GM12873 (cell line): ENCODE results near the gene PRR36.

Experiments used
- TF ChIP-seq, protein P1 (sequence below): IDR thresholded peaks from 2 replicates; pipeline ENCODE4 v1.5.1; 2012; ENCODE audit warnings: low read depth, mild to moderate bottlenecking, moderate library complexity, low read length, control low read depth; ENCODE audit not compliant: insufficient read depth; ENCODE audit errors: missing control alignments

The PRR36 gene

DNA sequence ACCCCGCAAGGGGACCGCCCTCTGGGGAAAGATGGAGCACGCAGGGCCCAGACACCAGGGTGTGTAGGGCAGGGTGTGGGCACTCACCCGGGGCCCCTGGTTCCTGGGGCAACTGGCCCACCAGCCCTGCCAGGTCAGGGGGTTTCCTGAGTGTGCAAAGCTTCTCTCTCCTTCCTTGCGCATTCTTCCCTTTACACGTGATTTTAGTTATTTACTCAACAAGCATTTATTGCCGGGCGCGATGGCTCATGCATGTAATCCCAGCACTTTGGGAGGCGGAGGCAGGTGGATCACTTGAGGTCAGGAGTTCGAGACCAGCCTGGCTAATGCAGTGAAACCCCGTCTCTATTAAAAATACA is 20.4 kb downstream of the PRR36 start:
- TF ChIP-seq, protein P1, sequence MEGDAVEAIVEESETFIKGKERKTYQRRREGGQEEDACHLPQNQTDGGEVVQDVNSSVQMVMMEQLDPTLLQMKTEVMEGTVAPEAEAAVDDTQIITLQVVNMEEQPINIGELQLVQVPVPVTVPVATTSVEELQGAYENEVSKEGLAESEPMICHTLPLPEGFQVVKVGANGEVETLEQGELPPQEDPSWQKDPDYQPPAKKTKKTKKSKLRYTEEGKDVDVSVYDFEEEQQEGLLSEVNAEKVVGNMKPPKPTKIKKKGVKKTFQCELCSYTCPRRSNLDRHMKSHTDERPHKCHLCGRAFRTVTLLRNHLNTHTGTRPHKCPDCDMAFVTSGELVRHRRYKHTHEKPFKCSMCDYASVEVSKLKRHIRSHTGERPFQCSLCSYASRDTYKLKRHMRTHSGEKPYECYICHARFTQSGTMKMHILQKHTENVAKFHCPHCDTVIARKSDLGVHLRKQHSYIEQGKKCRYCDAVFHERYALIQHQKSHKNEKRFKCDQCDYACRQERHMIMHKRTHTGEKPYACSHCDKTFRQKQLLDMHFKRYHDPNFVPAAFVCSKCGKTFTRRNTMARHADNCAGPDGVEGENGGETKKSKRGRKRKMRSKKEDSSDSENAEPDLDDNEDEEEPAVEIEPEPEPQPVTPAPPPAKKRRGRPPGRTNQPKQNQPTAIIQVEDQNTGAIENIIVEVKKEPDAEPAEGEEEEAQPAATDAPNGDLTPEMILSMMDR, result no peak

DNA sequence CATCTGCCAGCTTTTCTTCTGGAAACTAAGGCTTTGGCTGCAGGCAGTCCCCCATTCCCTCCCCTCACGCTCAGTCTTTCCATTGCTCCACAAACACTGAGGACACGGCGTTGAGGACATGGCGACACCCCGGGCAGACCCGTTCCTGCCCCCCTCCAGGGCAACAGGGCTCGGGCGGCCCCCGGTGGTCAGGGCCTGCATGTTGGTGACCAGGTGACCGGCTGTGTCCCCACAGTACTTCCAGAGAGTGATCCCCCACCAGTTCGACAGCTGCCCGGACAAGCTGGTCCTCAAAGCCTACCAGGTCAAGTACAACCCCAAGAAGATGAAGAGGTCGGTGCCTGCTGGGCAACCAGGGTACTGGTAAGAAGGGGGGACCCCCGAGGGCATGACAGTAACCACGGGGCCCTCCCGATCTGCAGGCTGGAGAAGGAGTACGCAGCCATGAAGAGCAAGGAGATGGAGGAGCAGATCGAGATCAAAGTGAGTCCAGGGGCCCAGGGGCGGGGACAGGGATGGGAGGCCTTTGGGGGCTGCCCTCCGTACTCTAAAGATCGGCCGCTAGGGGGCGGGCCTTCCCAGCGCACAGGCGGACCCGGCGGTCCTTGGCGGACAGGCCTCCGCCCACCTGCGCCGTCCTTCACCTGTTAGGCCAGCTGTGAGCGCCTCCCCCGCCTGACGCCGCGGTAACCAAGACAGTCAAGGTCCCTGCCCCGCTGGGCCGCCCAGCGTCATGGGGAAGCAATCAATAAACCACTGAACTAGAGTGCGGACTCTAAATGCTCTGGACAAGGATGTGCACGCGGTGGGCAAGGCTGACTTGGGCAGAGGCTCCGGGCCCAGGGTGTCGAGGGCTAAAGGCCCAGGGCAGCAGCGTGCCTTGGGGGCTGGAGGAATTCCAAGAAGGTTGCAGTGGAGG is 21.1 kb downstream of the PRR36 start:
- TF ChIP-seq, protein P1, result peak; percentile 85

DNA sequence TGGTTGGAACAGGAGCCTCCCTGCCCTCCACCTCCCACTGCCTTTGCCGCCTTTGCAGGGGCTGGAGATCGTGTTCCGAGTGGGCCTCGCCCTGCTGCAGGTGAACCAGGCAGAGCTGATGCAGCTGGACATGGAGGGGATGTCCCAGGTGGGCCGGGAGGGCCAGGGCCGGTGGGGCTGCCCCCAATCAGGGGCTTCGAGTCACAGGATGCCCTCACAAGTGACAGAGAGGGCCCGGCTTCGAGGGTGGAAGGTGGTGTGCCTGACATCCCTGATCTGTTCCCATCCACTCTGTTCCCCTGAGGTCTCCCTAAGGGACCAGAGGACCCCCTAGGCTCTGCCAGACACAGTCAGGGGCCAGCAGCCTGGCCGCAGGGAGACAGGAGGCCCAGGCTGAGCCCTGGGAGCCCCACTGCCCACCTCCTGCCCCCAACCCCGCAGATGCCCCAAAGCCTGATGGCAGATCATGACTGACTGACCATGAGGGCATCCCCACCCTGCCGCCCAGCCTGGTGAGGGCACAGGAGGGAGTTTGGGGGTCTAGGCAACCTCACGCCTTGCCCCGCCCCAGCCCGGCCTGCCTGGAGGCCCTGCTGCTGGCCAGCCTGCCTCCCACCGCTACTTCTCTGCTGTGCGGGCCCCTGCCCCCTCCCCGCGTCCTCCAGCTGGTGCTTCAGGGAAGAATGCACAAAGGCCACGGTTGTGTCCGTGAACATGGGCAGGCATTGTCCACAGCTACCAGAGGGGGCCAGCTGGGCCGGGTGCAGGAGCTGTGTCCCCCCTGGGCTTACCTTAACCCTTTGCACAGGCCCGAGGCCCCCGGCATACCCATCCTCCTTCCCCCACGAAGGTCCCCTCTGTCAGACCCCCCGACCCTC is 22.3 kb downstream of the PRR36 start:
- TF ChIP-seq, protein P1, result no peak

DNA sequence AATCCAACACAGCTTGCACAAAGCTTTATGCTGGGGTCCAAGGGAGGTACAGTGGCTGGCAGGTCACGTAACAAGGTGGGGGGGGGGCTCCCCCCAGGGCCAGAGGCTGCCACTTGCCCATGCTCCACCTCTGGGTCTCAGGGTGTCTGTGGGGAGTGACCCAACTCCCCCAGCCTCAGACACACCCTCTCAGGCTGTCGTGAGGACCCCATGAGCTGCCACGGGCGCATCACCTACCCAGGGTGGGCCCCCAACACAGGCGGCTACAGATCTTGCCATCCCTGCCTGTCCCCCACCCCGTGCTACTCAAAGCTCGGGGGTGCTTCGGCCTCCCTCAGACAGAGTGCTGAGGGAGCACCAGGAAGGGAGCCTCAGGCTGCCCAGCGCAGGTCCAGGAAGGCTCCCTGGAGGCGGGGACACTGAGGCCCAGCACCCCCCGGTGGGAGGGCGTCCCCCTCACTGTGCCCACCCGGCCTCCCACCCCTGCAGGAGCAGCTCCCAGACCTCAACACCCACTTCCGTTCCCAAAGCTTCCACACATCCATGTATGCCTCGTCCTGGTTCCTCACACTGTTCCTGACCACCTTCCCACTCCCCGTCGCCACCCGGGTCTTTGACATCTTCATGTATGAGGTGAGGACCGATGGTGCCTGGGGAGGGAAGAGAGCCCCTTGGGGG is 23.1 kb downstream of the PRR36 start:
- TF ChIP-seq, protein P1, result no peak

DNA sequence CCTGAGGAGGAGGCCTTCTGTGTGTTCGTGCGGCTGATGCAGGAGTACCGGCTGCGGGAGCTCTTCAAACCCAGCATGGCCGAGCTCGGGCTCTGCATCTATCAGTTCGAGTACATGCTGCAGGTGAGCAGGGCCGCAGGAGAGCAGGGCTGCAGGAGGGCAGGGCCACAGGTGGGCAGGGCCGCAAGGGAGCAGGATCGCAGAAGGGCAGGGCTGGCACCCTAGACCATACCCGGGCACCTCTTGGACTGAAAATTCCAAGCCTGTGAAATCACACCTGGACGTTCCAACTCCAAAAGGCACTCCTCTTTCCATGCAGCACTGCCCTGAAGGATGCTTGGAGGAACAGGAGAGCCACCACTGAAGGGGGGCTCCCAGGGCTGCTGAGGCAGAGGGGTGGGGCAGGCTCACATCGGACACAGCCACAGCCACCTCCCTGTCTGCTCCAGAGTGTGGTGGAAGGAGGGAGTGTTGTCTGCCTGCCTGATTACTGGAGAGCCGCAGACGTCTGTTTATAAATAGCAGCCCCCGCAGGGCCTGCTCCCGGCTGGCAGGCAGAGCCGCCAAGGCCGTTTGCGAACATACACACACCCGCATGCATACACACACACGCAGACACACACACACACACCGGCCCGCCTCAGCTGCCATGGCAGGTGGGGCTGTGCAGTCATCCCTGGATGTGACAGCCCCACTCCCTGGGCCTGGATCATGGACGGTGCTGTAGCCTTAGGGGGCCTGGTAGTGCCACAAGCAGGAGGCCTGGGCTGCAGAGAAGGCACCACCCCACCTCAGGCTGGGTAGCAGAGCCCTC is 24.0 kb downstream of the PRR36 start:
- TF ChIP-seq, protein P1, result no peak

DNA sequence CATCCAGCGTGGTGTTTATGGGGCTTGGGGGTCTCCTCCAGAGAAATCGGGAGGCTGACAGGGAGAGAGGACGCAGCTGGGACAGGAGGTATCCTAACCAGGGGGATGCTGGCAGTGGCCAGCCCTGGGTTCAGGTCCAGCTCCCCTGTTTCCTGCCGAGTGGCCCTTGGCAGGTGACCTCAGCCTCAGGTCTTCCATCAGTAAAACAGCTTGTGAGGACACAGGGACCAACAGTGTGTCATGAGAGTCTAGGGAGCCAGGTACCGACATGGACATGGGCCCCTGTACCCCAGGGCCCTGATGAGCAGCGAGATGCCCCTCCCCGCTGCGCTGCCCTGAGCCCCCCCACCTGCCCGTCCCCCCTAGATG is 24.6 kb downstream of the PRR36 start:
- TF ChIP-seq, protein P1, result no peak
